Neural progenitor cell (in vitro differentiated cells): ENCODE results near the gene EPB41.

Source experiments
- CTCF ChIP-seq: fragments of 200-600 bp; sonication (generic); IDR thresholded peaks from 2 replicates; pipeline ENCODE4 v1.5.1; 2017; ENCODE audit warnings: antibody characterized with exemption, mild to moderate bottlenecking
- EZH2 ChIP-seq: fragments of 200-600 bp; sonication (generic); IDR thresholded peaks from 2 replicates; pipeline ENCODE4 v1.6.1; 2017; ENCODE audit warnings: antibody characterized with exemption, mild to moderate bottlenecking, moderate library complexity
- EZH2phosphoT487 ChIP-seq: fragments of 200-600 bp; sonication (generic); IDR thresholded peaks from 2 replicates; pipeline ENCODE4 v1.6.1; 2017; ENCODE audit warnings: antibody characterized with exemption

- no peak for TF ChIP-seq EZH2
- no peak for TF ChIP-seq CTCF
- no peak for TF ChIP-seq EZH2phosphoT487
Observed at GRCh38 chr1:28985427-28985826, 71.1 kb downstream of the EPB41 start.
